ENCODE data around the gene PDHB.
"Not testable (repeated sequence)": the region's sequence is repeated elsewhere in the genome, so short reads cannot be mapped to it uniquely, and the experiment has no call there.

Gene PDHB

GRCh38 chr3:58433400-58434167 is at the start of gene PDHB:
TSS of gene PDHB (minus strand) at chr3:58433832. CDS start at chr3:58433809, 23 bp downstream.
- DNase-seq = peak; percentile 73 to 84

- no peak for DNase-seq
Measured at GRCh38 chr3:58482917-58483636, 49.4 kb upstream of the PDHB start.

DNA sequence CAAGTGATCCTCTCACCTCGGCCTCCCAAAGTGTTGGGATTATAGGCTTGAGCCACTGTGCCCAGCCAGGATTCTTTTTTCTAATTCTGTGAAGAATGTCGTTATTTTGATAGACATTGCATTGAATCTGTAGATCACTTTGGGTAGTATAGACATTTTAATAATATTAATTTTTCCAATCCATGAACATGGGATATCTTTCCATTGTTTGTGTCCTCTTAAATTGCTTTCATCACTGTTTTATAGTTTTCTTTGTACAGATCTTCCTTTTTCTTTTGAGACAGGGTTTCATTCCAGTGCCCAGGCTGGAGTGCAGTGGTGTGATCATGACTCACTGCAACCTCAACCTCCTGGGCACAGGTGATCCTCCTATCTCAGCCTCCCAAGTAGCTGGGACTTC is 46.7 kb upstream of the PDHB start:
- DNase-seq = no peak

- DNase-seq = no peak
Measured at GRCh38 chr3:58478781-58479180, 45.1 kb upstream of the PDHB start.

GRCh38 chr3:58474967-58475578 is 41.4 kb upstream of the PDHB start:
- DNase-seq = no peak

DNA sequence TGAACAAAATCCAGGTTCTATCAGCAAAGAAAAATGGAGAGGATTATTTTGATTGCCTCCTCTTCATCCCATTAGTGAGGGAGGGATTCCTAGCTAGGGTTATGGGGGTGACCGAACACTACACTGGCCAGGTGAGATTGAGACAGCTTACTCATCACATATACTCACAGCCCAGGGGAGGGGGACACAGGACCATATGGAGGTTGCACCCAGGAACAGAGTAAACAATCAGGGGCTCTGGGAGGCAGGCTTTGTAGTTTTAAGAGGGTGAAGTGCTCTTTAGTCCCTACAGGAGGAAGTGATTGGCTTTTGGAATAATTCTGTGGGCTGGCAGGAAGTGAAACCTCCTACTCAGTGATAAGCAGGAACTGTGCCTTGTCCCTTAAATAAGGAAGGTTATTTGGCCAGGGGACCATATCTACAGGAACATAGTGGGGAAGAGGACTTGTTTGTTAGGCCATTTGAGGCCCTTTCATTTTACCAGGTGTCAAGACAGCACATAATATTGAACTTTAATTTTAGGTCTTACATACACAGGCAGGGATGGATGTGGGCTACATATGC is 40.8 kb upstream of the PDHB start:
- no peak for DNase-seq

GRCh38 chr3:58473275-58473674 is 39.6 kb upstream of the PDHB start:
- no peak for DNase-seq

DNA sequence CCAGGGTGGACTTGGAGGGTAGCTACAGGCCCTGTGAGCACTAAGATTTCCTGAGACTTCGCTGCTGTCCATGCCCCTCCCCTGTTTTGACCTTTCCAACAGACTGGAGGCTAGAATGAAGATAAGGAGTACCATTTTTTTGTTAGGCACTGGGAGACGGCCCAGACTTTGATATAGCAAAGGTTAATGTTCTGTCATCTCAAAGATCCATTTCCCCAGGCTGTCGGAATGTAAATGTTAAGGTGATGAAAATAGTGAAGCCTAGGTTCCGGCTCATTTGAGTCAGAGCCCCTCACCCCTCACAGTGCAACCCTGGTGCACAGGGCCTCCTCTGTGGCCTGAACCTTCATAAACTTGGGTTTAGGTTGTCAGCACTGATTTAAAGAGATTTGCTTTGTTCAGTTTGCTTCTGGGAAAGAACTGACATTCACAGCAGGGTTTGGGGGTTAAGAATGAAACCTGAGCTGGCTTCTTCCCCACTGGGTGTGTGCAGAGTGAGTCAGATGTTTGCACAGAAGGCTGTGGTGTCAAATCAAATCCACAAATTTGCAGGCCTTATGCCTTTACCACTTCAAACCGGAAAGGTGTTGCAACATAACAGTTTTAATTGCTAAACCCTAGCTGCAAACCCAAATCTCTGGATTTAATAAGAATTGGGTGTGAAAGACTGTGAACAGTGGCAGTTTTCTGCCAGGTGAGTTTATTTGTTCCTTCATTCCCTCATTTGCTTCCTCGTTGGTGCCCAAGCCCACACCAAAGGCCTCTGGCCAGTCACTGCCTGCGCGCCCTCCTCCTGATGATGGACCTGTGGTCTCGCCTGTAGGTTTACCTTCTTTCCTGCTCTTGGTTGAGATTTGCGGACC is 37.6 kb upstream of the PDHB start:
- peak; percentile 88 to 91 for DNase-seq

- no peak for DNase-seq
Measured at GRCh38 chr3:58470363-58471024, 36.9 kb upstream of the PDHB start.

GRCh38 chr3:58469096-58469495 is 35.5 kb upstream of the PDHB start:
- no peak for DNase-seq

DNA sequence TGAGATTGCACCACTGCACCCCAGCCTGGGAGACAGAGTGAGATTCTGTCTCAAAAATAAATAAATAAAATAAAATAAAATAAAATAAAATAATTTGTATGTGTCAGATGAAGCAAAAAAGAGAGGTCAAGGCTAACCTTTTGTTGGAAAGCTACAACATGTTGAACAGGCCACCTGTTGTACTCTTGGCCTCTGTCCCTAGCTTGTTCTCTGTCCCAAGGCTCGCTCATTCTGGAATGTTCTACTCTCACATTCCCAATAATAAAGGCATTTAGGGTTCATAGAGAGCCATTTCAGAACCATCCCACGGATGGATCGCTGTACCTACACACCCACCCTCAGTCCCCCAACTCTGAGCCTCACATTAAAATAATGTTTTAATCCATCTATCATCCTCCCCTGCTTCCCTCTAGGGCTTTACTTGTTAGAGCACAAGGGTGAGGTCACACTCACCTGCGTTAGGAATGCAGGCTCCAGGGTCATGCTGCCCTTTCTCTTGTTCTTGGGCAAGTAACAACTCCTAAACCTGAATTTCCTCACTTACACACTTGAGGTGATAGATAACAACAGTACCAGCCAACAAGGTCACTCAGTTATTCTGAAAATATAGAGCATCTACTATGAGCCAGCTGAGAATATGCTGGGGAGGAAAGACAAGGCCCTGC is 33.4 kb upstream of the PDHB start:
- no peak for DNase-seq

GRCh38 chr3:58464866-58465265 is 31.2 kb upstream of the PDHB start:
- DNase-seq = no peak

- DNase-seq = no peak
Measured at GRCh38 chr3:58463942-58464271, 30.3 kb upstream of the PDHB start.

DNA sequence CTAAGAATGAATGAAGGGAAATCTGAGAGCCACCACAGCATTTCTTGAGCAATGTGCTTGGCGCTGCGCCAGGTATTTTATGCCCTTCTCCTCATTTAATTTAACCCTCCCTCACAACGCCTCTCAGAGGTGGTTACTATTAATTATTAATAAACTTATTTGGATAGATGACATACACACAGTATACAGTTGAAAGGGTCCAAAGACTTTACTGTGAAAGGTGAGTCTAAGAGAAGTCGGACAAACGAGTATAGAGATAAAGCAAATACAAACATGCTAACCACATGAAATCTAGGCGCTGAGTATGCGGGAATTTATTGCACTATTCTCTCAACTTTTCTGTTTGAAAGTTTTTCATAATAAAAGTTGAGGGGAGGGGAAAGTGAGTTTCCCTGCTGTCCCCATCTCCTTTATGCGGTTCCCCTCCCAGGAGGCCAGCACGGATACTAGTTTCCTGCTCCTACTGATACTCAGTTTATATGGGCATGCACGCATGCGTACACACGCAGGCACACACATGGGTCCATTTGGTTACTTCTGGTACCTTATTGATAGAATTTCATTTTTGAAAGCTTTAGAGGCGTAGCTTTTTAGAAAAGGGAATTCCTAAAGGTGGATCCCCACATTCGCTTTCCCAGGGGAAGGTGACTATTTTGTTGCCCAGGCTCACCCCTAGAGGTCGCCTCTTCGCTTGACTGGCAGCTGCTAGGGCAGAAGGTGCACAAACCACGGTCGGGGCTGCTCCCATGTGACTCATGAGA is 29.7 kb upstream of the PDHB start:
- peak; percentile 73 to 84 for DNase-seq

GRCh38 chr3:58462829-58463180 is 29.2 kb upstream of the PDHB start:
- DNase-seq = peak in 1 of 2 experiments; percentile 51

DNA sequence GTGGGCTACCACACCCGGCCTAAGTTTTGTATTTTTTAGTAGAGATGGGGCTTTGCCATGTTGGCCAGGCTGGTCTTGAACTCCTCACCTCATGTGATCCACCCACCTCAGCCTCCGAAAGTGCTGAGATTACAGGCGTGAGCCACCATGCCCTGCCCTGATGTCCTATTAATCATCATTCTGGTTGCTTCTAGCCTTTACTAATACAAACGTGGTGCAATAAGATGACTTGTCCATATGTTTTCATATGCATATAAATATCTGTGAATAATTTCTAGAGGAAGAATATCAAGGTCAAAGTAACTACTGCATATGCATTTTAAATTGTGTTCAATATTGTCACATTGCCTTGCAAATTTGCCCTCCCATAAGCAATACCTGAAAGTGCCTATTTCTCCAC is 25.5 kb upstream of the PDHB start:
- DNase-seq = no peak

- peak; percentile 10 to 26 for DNase-seq
Measured at GRCh38 chr3:58452176-58452575, 18.5 kb upstream of the PDHB start.

DNA sequence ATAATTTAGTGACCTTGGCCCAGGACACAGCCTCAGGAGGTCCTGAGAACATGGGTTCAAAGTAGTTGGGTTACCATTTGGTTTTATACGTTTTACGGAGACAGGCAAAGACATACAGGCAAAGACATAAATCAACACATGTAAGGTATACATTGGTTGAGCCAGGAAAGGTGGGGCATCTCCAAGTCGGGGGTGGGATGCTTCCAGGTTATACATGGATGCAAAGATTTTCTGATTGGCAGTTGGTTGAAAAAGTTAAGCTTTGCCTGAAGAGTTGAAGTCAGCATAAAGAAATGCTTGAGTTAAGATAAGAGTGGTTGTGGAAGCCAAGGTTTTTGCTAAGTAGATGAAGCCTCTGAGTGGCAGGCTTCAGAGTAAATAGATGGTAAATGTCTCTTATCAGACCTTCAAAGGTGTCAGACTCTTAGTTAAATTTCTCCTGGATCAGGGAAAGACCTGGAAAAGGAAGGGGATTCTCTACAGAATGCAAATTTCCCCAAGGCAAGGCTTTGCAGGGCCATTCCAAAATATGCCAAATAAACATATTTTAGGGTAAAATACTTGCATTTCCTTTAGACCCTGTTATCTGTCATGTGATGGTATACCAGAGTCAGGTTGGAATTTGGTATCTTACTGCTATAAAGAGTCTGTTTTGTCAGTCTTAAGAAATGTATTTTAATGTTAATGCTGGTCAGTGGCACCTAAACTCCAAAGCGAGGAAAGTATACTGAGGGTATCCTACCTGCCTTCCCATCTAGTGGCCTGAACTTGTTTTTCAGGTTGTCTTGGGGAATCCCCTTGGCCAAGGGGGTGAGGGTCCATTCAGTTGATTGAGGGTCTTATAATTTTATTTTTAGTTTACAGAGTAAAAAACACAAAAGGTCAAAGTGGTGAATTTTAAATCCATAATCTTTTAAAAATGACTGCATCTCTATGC is 8.2 kb upstream of the PDHB start:
- DNase-seq = no peak

DNA sequence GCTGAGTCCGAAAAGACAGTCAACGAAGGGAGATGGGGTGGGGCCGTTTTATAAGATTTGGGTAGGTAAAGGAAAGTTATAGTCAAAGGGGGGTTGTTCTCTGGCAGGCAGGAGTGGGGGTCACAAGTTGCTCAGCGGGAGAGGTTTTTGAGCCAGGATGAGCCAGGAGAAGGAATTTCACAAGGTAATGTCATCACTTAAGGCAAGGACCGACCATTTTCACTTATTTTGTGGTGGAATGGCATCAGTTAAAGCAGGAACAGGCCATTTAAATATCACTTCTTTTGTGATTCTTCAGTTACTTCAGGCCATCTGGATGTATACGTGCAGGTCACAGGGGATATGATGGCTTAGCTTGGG is 7.3 kb upstream of the PDHB start:
- DNase-seq = not testable (repeated sequence)

DNA sequence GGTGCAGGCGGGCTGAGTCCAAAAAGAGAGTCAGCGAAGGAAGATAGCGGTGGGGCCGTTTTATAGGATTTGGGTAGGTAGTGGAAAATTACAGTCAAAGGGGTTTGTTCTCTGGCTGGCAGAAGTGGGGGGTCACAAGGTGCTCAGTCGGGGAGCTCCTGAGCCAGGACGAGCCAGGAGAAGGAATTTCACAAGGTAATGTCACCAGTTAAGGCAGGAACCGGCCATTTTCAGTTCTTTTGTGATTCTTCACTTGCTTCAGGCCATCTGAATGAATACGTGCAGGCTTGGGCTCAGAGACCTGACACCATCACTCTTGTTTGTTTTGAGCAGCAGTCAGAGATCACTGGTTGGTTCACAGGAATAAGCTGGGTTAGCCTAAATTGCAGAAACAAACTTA is 3.6 kb upstream of the PDHB start:
- DNase-seq = not testable (repeated sequence)
